Neural progenitor cell (in vitro differentiated cells): Measurements from ENCODE around the gene ACSL4. TPM values are rescaled to one million over a fixed set of nuclear protein-coding genes. Genes with fewer than 3 reads are reported as not detected.

ENCODE experiments used
- DNase-seq: peaks from one replicate; pipeline ENCODE4 v3.0.0-alpha.2; 2016; ENCODE audit warnings: low spot score
- H2AFZ ChIP-seq: fragments of 200-600 bp; sonication (generic); replicated peaks from 2 replicates; pipeline ENCODE4 v1.6.1; 2016; ENCODE audit warnings: antibody characterized with exemption
- H3F3A ChIP-seq: fragments of 200-600 bp; sonication (generic); 2 replicates; pipeline ENCODE4 v1.6.1; 2016; ENCODE audit warnings: antibody characterized with exemption, low read depth
- H3K27ac ChIP-seq: fragments of 200-600 bp; sonication (generic); 2 replicates; pipeline ENCODE4 v1.5.1; 2016; ENCODE audit warnings: mild to moderate bottlenecking
- H3K27me3 ChIP-seq: fragments of 200-600 bp; sonication (generic); 2 replicates; pipeline ENCODE4 v1.6.1; 2016; ENCODE audit warnings: mild to moderate bottlenecking, moderate library complexity
- H3K36me3 ChIP-seq: fragments of 200-600 bp; sonication (generic); 2 replicates; pipeline ENCODE4 v1.5.1; 2016
- H3K4me1 ChIP-seq: fragments of 200-600 bp; sonication (generic); 2 replicates; pipeline ENCODE4 v1.6.1; 2016; ENCODE audit warnings: mixed run types
- H3K4me2 ChIP-seq: fragments of 200-600 bp; sonication (generic); 2 replicates; pipeline ENCODE4 v1.6.1; 2016
- H3K4me3 ChIP-seq: fragments of 200-600 bp; sonication (generic); 2 replicates; pipeline ENCODE4 v1.5.1; 2016
- H3K79me2 ChIP-seq: fragments of 200-600 bp; sonication (generic); 2 replicates; pipeline ENCODE4 v1.6.1; 2016; ENCODE audit warnings: low read depth
- H3K9ac ChIP-seq: fragments of 200-600 bp; sonication (generic); 2 replicates; pipeline ENCODE4 v1.6.1; 2016
- H3K9me3 ChIP-seq: fragments of 200-600 bp; sonication (generic); 2 replicates; pipeline ENCODE4 v1.5.1; 2016; ENCODE audit warnings: low read depth
- H4K20me1 ChIP-seq: fragments of 200-600 bp; sonication (generic); 2 replicates; pipeline ENCODE4 v1.6.1; 2016; ENCODE audit warnings: low read depth
- H3K27ac Mint-ChIP-seq: 3 replicates; pipeline ENCODE4 v1.8.0; 2021; ENCODE audit warnings: mixed read lengths
- H3K27me3 Mint-ChIP-seq: 2 replicates; pipeline ENCODE4 v1.8.0; 2022; ENCODE audit warnings: low read depth, mild to moderate bottlenecking, inconsistent platforms, moderate library complexity, mixed read lengths; ENCODE audit not compliant: insufficient read depth
- H3K36me3 Mint-ChIP-seq: 3 replicates; pipeline ENCODE4 v1.8.0; 2021; ENCODE audit warnings: mixed read lengths
- H3K4me1 Mint-ChIP-seq: 3 replicates; pipeline ENCODE4 v1.8.0; 2021; ENCODE audit warnings: mixed read lengths
- H3K4me3 Mint-ChIP-seq: 3 replicates; pipeline ENCODE4 v1.8.0; 2021; ENCODE audit warnings: mild to moderate bottlenecking, moderate library complexity, mixed read lengths
- H3K9me3 Mint-ChIP-seq: 3 replicates; pipeline ENCODE4 v1.8.0; 2020; ENCODE audit warnings: mixed read lengths
- CTCF ChIP-seq: fragments of 200-600 bp; sonication (generic); IDR thresholded peaks from 2 replicates; pipeline ENCODE4 v1.5.1; 2017; ENCODE audit warnings: antibody characterized with exemption, mild to moderate bottlenecking
- EZH2 ChIP-seq: fragments of 200-600 bp; sonication (generic); IDR thresholded peaks from 2 replicates; pipeline ENCODE4 v1.6.1; 2017; ENCODE audit warnings: antibody characterized with exemption, mild to moderate bottlenecking, moderate library complexity
- EZH2phosphoT487 ChIP-seq: fragments of 200-600 bp; sonication (generic); IDR thresholded peaks from 2 replicates; pipeline ENCODE4 v1.6.1; 2017; ENCODE audit warnings: antibody characterized with exemption
- total RNA-seq: library from RNA; depleted of rRNA; stranded (reverse); fragments of >200 nt; gene quantifications from 2 replicates; pipeline ENCODE4 v1.2.3, GENCODE V29; 2015; ENCODE audit warnings: low replicate concordance

The ACSL4 gene
- total RNA-seq, 1 donor from 2014 or later = 87.3 TPM

GRCh38 chrX:109691752-109692151, 41.3 kb downstream of the ACSL4 start:
- no peak for DNase-seq
- H3K27me3 ChIP-seq = no peaks in the 10 kb centered on the region
- no peaks in the 10 kb centered on the region for H3K27me3 Mint-ChIP-seq
- H3F3A ChIP-seq = no peaks in the 10 kb centered on the region
- H2AFZ ChIP-seq = no peak overlapping the region
- no peaks in the 10 kb centered on the region for H3K9me3 Mint-ChIP-seq
- no peak overlapping the region for H3K4me3 Mint-ChIP-seq
- H3K9me3 ChIP-seq = no peaks in the 10 kb centered on the region
- H3K4me3 ChIP-seq = no peak overlapping the region
- H3K4me2 ChIP-seq = no peak overlapping the region
- no peaks in the 10 kb centered on the region for H3K4me1 ChIP-seq
- no peak overlapping the region for H3K27ac ChIP-seq
- TF ChIP-seq CTCF (no peak), EZH2 (no peak), EZH2phosphoT487 (no peak)
- H3K4me1 Mint-ChIP-seq = no peaks in the 10 kb centered on the region
- no peak overlapping the region for H3K9ac ChIP-seq
- no peak overlapping the region for H3K27ac Mint-ChIP-seq
- no peaks in the 10 kb centered on the region for H4K20me1 ChIP-seq
- peaks cover 25% of the 10 kb centered on the region for H3K36me3 Mint-ChIP-seq
- peaks cover 5% of the 10 kb centered on the region for H3K36me3 ChIP-seq
- no peaks in the 10 kb centered on the region for H3K79me2 ChIP-seq

DNA sequence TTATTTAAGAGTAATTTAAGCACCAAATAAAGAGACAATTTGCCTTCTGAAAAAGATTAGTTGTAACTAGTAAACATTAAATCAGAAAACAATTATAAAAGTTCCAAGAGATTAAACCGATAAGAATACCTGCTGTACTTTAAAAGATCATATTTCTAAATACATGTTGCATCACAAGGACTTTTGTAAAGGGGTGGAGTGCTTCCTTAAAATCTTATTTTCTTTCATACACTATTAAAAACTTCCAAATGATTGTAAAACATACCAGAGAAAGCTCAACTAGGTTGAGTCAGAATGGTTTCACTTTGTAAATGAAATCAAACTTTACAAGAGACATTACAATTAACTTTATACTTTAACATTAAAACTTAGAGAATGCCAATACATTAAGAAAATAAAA, 41.8 kb downstream of the ACSL4 start:
- Histone ChIP-seq H3K9ac (no peak overlapping the region), H3K79me2 (no peaks in the 10 kb centered on the region), H3K4me2 (no peak overlapping the region), H3K27ac (no peak overlapping the region), H4K20me1 (no peaks in the 10 kb centered on the region), H3F3A (no peaks in the 10 kb centered on the region), H3K27me3 (no peaks in the 10 kb centered on the region), H3K36me3 (peaks cover 5% of the 10 kb centered on the region), H3K9me3 (no peaks in the 10 kb centered on the region), H2AFZ (no peak overlapping the region), H3K4me1 (no peaks in the 10 kb centered on the region), H3K4me3 (no peak overlapping the region)
- Mint-ChIP-seq H3K27me3 (no peaks in the 10 kb centered on the region), H3K4me1 (no peaks in the 10 kb centered on the region), H3K36me3 (peaks cover 21% of the 10 kb centered on the region), H3K9me3 (no peaks in the 10 kb centered on the region), H3K4me3 (no peak overlapping the region), H3K27ac (no peak overlapping the region)
- DNase-seq = no peak
- TF ChIP-seq EZH2phosphoT487 (no peak), CTCF (no peak), EZH2 (no peak)

DNA sequence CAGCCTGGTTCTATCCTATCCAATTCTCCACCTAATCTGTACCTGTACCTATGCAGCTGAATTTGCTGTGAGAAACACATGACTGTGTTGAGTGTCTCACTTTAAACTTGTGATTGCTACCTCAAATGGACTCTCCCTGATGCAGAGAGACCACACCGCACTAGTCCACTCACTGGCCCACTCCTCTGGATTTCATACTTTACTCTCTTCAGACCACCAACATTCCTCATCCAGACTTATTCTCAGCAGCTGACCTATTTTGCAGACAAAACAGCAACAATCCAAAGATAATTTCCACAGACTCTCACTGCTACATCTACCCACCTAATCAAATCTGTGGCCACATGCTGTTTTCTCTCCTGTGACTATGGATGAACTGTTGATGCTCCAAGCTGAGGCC, 45.2 kb downstream of the ACSL4 start:
- Mint-ChIP-seq H3K4me3 (no peak overlapping the region), H3K27me3 (no peaks in the 10 kb centered on the region), H3K4me1 (peaks cover 2% of the 10 kb centered on the region), H3K27ac (no peak overlapping the region), H3K9me3 (no peaks in the 10 kb centered on the region), H3K36me3 (peaks cover 16% of the 10 kb centered on the region)
- H3K4me2 ChIP-seq = no peak overlapping the region
- H3K4me3 ChIP-seq = no peak overlapping the region
- H3K79me2 ChIP-seq = no peaks in the 10 kb centered on the region
- no peak overlapping the region for H3K9ac ChIP-seq
- H3K9me3 ChIP-seq = no peaks in the 10 kb centered on the region
- no peaks in the 10 kb centered on the region for H3K27me3 ChIP-seq
- H4K20me1 ChIP-seq = no peaks in the 10 kb centered on the region
- DNase-seq = no peak
- no peaks in the 10 kb centered on the region for H3F3A ChIP-seq
- no peak for TF ChIP-seq EZH2phosphoT487
- no peak for TF ChIP-seq EZH2
- no peak for TF ChIP-seq CTCF
- H2AFZ ChIP-seq = no peak overlapping the region
- no peak overlapping the region for H3K27ac ChIP-seq
- no peaks in the 10 kb centered on the region for H3K4me1 ChIP-seq
- peaks cover 5% of the 10 kb centered on the region for H3K36me3 ChIP-seq

- no peaks in the 10 kb centered on the region for H3K4me1 ChIP-seq
- no peak for TF ChIP-seq CTCF
- TF ChIP-seq EZH2 = no peak
- no peak for TF ChIP-seq EZH2phosphoT487
- Mint-ChIP-seq H3K9me3 (no peaks in the 10 kb centered on the region), H3K27ac (no peak overlapping the region), H3K4me3 (no peak overlapping the region), H3K36me3 (peaks cover 27% of the 10 kb centered on the region), H3K4me1 (peaks cover 2% of the 10 kb centered on the region), H3K27me3 (no peaks in the 10 kb centered on the region)
- DNase-seq = no peak
- H3F3A ChIP-seq = no peaks in the 10 kb centered on the region
- H3K36me3 ChIP-seq = no peaks in the 10 kb centered on the region
- no peak overlapping the region for H2AFZ ChIP-seq
- no peak overlapping the region for H3K9ac ChIP-seq
- H3K27me3 ChIP-seq = no peaks in the 10 kb centered on the region
- no peak overlapping the region for H3K27ac ChIP-seq
- H3K4me3 ChIP-seq = no peak overlapping the region
- no peak overlapping the region for H3K4me2 ChIP-seq
- H3K79me2 ChIP-seq = no peaks in the 10 kb centered on the region
- H3K9me3 ChIP-seq = no peaks in the 10 kb centered on the region
- H4K20me1 ChIP-seq = no peaks in the 10 kb centered on the region
Observed at GRCh38 chrX:109685656-109686078, 47.4 kb downstream of the ACSL4 start.
